Measurements from ENCODE around the gene PRKAR1B. TPM values are rescaled to one million over a fixed set of nuclear protein-coding genes. Genes with fewer than 3 reads are reported as not detected.
A peak's percentile ranks its signal among the peaks of the same experiment; 100 is the strongest.

The PRKAR1B gene
- total RNA-seq, 1 experiment from 2014 or later: 62.0 TPM

GRCh38 chr7:711922-712380, 15.1 kb downstream of the PRKAR1B start:
- Histone ChIP-seq H3K4me1 (ENCODE audit: control insufficient read depth, insufficient read depth, low read length) (no peaks in the 10 kb centered on the region), H3K4me3 (ENCODE audit: low read depth in 2 of 2, low read length in 2 of 2) (peak overlapping the region in 1 of 2 experiments; percentile 26; a peak in 1 of 4 replicates), H3K9me3 (ENCODE audit: control insufficient read depth, insufficient read depth, low read depth, low read length) (no peaks in the 10 kb centered on the region), H3K27me3 (ENCODE audit: control insufficient read depth, insufficient read depth, low read length) (no peaks in the 10 kb centered on the region), H3K36me3 (ENCODE audit: control insufficient read depth, insufficient read depth, low read length) (no peaks in the 10 kb centered on the region), H3K27ac (ENCODE audit: low read length) (no peak overlapping the region)
- ATAC-seq (no peak), DNase-seq (ENCODE audit: low read depth, low spot score) (no peak)
- TF ChIP-seq, protein P1, sequence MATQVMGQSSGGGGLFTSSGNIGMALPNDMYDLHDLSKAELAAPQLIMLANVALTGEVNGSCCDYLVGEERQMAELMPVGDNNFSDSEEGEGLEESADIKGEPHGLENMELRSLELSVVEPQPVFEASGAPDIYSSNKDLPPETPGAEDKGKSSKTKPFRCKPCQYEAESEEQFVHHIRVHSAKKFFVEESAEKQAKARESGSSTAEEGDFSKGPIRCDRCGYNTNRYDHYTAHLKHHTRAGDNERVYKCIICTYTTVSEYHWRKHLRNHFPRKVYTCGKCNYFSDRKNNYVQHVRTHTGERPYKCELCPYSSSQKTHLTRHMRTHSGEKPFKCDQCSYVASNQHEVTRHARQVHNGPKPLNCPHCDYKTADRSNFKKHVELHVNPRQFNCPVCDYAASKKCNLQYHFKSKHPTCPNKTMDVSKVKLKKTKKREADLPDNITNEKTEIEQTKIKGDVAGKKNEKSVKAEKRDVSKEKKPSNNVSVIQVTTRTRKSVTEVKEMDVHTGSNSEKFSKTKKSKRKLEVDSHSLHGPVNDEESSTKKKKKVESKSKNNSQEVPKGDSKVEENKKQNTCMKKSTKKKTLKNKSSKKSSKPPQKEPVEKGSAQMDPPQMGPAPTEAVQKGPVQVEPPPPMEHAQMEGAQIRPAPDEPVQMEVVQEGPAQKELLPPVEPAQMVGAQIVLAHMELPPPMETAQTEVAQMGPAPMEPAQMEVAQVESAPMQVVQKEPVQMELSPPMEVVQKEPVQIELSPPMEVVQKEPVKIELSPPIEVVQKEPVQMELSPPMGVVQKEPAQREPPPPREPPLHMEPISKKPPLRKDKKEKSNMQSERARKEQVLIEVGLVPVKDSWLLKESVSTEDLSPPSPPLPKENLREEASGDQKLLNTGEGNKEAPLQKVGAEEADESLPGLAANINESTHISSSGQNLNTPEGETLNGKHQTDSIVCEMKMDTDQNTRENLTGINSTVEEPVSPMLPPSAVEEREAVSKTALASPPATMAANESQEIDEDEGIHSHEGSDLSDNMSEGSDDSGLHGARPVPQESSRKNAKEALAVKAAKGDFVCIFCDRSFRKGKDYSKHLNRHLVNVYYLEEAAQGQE (IDR thresholded peaks at IDR 0.05; ENCODE audit: insufficient read depth in 1 of 2, low read depth in 2 of 2, low read length in 1 of 2): no peak
- TF ChIP-seq POLR2AphosphoS5 (IDR thresholded peaks at IDR 0.05; ENCODE audit: low read depth, low read length) (no peak), CTCF (IDR thresholded peaks at IDR 0.05) (no peak), SIN3A (IDR thresholded peaks at IDR 0.05; ENCODE audit: borderline replicate concordance, insufficient read depth, low read depth, low read length) (no peak), TCF7L2 (IDR thresholded peaks at IDR 0.05; ENCODE audit: low read depth, low read length) (no peak)
- POLR2A ChIA-PET: no interaction called here
- intact Hi-C loops (cut with micrococcal nuclease; ENCODE audit: unreplicated experiment): no loop called here
- in situ Hi-C loops (cut with HindIII; ENCODE audit: low pct_unique_long_range_greater_than_20kb, low sequenced_read_pairs): no loop called here
- CTCF ChIA-PET: no interaction called here
- BruUV-seq (replicated peaks): no TSS peak

- Histone ChIP-seq H3K36me3 (ENCODE audit: control insufficient read depth, insufficient read depth, low read length) (no peaks in the 10 kb centered on the region), H3K4me3 (ENCODE audit: low read depth in 2 of 2, low read length in 2 of 2) (no peak overlapping the region), H3K27ac (ENCODE audit: low read length) (no peak overlapping the region), H3K9me3 (ENCODE audit: control insufficient read depth, insufficient read depth, low read depth, low read length) (no peaks in the 10 kb centered on the region), H3K4me1 (ENCODE audit: control insufficient read depth, insufficient read depth, low read length) (no peaks in the 10 kb centered on the region), H3K27me3 (ENCODE audit: control insufficient read depth, insufficient read depth, low read length) (no peaks in the 10 kb centered on the region)
- ChIA-PET POLR2A (no interaction called here), CTCF (no interaction called here)
- no peak for DNase-seq (ENCODE audit: low read depth, low spot score)
- in situ Hi-C loops (cut with HindIII; ENCODE audit: low pct_unique_long_range_greater_than_20kb, low sequenced_read_pairs) (no loop called here), intact Hi-C loops (cut with micrococcal nuclease; ENCODE audit: unreplicated experiment) (no loop called here)
- ATAC-seq: no peak
- TF ChIP-seq CTCF (IDR thresholded peaks at IDR 0.05) (no peak), POLR2AphosphoS5 (IDR thresholded peaks at IDR 0.05; ENCODE audit: low read depth, low read length) (no peak), SIN3A (IDR thresholded peaks at IDR 0.05; ENCODE audit: borderline replicate concordance, insufficient read depth, low read depth, low read length) (no peak), TCF7L2 (IDR thresholded peaks at IDR 0.05; ENCODE audit: low read depth, low read length) (no peak)
- TF ChIP-seq, protein P1 (IDR thresholded peaks at IDR 0.05; ENCODE audit: insufficient read depth in 1 of 2, low read depth in 2 of 2, low read length in 1 of 2): no peak
- BruUV-seq (replicated peaks): no TSS peak
Measured at GRCh38 chr7:711093-711921, 15.8 kb downstream of the PRKAR1B start.
